ENCODE data around the gene DGKA. TPM values are rescaled to one million over a fixed set of nuclear protein-coding genes. Genes with fewer than 3 reads are reported as not detected.
A peak's percentile ranks its signal among the peaks of the same experiment; 100 is the strongest.

Gene DGKA
- total and polyA plus RNA-seq, 2 of the 13 experiments (the other 11 are each of a cell fraction or from before 2014, with no cell fraction given), result 2.4 to 5.4 TPM

DNA sequence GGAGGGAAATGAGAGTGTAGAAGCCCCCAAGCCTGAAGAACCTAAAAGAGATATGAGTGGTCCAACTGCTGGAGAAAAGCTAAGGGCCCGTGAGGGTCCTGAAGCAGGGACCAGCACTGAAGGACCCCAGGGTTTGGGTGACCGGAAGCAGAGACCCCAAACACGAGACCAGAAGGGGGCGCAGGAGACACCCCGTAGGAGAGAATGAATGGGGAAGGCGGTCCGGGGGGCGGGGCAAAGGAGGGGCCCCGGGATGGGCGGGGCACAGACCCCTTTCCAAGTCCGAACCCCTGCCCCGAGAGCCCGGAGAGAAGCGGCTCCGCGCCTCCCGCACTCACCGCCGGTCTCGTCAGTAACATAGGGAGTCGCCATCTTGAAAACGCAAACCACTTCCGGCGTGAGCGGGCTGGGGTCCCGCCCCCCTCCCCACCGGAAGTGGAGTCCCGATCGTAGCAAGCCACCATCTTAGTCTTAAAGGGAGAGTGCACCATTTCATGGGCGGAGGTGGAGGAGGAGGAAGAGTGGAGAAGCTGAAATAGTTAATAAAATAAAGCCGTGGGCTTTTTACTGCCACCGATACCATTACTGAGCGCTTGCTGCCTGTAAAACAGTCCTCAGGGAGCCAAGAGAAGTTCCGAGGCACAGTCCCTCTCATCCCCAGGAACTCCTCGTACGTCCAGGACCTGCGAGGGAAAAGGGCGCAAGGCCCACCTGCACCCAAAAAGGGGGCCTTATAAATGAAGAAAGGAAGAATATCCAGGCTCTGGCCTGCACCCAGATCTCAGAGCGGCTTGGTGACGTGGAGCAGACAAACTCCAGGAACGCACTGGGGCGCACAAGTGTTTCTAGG, 4.0 kb upstream of the DGKA start (continued):
- TF ChIP-seq, protein P1, sequence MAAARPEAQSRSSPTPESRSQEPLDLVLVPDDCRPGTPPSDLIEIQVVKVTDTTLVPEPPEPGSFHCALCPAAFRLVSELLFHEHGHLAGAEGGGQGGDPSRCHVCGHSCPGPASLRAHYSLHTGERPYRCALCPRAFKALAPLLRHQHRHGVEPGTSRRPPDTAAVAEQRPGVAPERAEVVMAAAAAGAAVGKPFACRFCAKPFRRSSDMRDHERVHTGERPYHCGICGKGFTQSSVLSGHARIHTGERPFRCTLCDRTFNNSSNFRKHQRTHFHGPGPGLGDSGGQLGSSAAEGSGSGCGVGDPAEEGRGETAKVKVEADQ (CRISPR knock-in tag; IDR thresholded peaks at IDR 0.05; ENCODE audit: borderline replicate concordance), result no peak
- TF ChIP-seq PHF8 (CRISPR knock-in tag; IDR thresholded peaks at IDR 0.05) (peak; percentile 3; the same call in 1 of the 2 replicates), IRX3 (CRISPR knock-in tag; IDR thresholded peaks at IDR 0.05; ENCODE audit: borderline replicate concordance, low read depth) (no peak), ZEB1 (IDR thresholded peaks at IDR 0.05; ENCODE audit: insufficient replicate concordance, low read depth) (no peak), SP2 (CRISPR knock-in tag; IDR thresholded peaks at IDR 0.05) (peak; percentile 70), PHF20 (CRISPR knock-in tag; IDR thresholded peaks at IDR 0.05) (peak; percentile 66), SMAD3 (CRISPR knock-in tag; IDR thresholded peaks at IDR 0.05) (no peak), TCF7 (IDR thresholded peaks at IDR 0.05; ENCODE audit: low read depth) (no peak), NFKBIZ (CRISPR knock-in tag; IDR thresholded peaks at IDR 0.05) (no peak; the same call in 1 of the 2 replicates), TBL1XR1 (IDR thresholded peaks at IDR 0.05; ENCODE audit: borderline replicate concordance, low read length, partially characterized antibody) (no peak), ZNF264 (CRISPR knock-in tag; IDR thresholded peaks at IDR 0.05) (peak; percentile 58; the same call in 1 of the 2 replicates), ZNF234 (CRISPR knock-in tag; conservative IDR thresholded peaks at IDR 0.05) (no peak; the same call in 1 of the 2 replicates), NR2F2 (IDR thresholded peaks at IDR 0.05; ENCODE audit: borderline replicate concordance, low read depth) (0 out of 2 replicates have a peak, but pooled peaks have one; percentile 22), SNRNP70 (IDR thresholded peaks at IDR 0.05; ENCODE audit: low read depth, low read length) (no peak), TMF1 (CRISPR knock-in tag; IDR thresholded peaks at IDR 0.05; ENCODE audit: low read depth) (no peak), ZNF253 (CRISPR knock-in tag; IDR thresholded peaks at IDR 0.05; ENCODE audit: borderline replicate concordance) (no peak), ZNF382 (CRISPR knock-in tag; IDR thresholded peaks at IDR 0.05; ENCODE audit: borderline replicate concordance) (no peak), HOXA3 (CRISPR knock-in tag; IDR thresholded peaks at IDR 0.05) (peak; percentile 98), KLF16 (CRISPR knock-in tag; IDR thresholded peaks at IDR 0.05) (peak in 1 of 2 experiments; percentile 70; a peak in 2 of 4 replicates), ZNF335 (CRISPR knock-in tag; IDR thresholded peaks at IDR 0.05) (0 out of 2 replicates have a peak, but pooled peaks have one; percentile 44), SAP130 (CRISPR knock-in tag; IDR thresholded peaks at IDR 0.05; ENCODE audit: low read depth) (peak; percentile 77), TBP (CRISPR knock-in tag; IDR thresholded peaks at IDR 0.05) (no peak)
- TF ChIP-seq, protein P2, sequence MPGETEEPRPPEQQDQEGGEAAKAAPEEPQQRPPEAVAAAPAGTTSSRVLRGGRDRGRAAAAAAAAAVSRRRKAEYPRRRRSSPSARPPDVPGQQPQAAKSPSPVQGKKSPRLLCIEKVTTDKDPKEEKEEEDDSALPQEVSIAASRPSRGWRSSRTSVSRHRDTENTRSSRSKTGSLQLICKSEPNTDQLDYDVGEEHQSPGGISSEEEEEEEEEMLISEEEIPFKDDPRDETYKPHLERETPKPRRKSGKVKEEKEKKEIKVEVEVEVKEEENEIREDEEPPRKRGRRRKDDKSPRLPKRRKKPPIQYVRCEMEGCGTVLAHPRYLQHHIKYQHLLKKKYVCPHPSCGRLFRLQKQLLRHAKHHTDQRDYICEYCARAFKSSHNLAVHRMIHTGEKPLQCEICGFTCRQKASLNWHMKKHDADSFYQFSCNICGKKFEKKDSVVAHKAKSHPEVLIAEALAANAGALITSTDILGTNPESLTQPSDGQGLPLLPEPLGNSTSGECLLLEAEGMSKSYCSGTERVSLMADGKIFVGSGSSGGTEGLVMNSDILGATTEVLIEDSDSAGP (CRISPR knock-in tag; IDR thresholded peaks at IDR 0.05; ENCODE audit: borderline replicate concordance), result peak; percentile 100
- TF ChIP-seq, protein P3, sequence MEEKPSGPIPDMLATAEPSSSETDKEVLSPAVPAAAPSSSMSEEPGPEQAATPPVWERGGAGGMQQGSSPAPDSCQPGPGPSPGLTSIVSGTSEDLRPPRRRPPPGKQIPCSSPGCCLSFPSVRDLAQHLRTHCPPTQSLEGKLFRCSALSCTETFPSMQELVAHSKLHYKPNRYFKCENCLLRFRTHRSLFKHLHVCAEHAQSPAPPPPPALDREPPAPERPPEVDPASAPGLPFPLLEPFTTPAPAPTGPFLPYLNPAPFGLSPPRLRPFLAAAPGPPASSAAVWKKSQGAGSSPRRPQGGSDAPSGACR (CRISPR knock-in tag; IDR thresholded peaks at IDR 0.05), result no peak; the same call in 1 of the 2 replicates
